ENCODE measurements around the gene PCP2.

The PCP2 gene

GRCh38 chr19:7670790-7671189 lies 37.3 kb upstream of the PCP2 start:
- in situ Hi-C loops (cut with MboI; ENCODE audit: low sequenced_read_pairs) = no loop called here
- no peak for DNase-seq (ENCODE audit: low spot score in 2 of 2)
- Histone ChIP-seq H3K4me3 (no peak overlapping the region), H3K27me3 (ENCODE audit: low read depth) (peaks cover 14% of the 10 kb centered on the region), H3K4me1 (peaks cover 4% of the 10 kb centered on the region), H3K9me3 (peaks cover 5% of the 10 kb centered on the region; the same call in 1 of the 2 replicates), H3K36me3 (replicated peaks) (no peaks in the 10 kb centered on the region)

DNA sequence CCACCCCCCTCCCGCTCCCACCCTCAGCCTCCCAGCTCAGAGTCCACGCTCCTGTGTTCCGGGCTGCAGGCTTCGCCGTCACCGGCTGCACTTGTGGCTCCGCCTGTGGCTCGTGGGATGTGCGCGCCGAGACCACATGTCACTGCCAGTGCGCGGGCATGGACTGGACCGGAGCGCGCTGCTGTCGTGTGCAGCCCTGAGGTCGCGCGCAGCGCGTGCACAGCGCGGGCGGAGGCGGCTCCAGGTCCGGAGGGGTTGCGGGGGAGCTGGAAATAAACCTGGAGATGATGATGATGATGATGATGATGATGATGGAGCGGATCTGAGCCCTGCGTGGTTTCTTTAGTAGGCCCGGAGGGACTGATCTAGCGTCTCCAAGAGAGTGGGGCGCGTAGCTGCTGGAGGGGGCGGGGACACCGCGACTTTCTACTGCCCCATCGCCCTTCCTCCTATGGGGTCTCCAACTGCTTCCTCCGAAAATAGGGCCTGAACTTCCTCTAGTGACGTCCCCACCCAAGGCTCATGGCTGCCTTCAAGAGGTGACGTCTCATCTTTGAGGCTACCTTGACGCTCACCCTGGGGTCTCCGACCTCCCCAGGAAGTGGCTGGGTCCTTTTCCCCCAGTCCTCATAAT lies 36.7 kb upstream of the PCP2 start:
- DNase-seq (ENCODE audit: low spot score in 2 of 2) = no peak
- Histone ChIP-seq H3K36me3 (replicated peaks) (no peaks in the 10 kb centered on the region), H3K4me3 (no peak overlapping the region), H3K9me3 (peaks cover 5% of the 10 kb centered on the region; the same call in 1 of the 2 replicates), H3K27me3 (ENCODE audit: low read depth) (peaks cover 12% of the 10 kb centered on the region), H3K4me1 (peaks cover 4% of the 10 kb centered on the region)
- in situ Hi-C loops (cut with MboI; ENCODE audit: low sequenced_read_pairs) = no loop called here

GRCh38 chr19:7669641-7670040 lies 36.1 kb upstream of the PCP2 start:
- DNase-seq (ENCODE audit: low spot score in 2 of 2) = no peak
- no peak overlapping the region for H3K4me3 ChIP-seq
- in situ Hi-C loops (cut with MboI; ENCODE audit: low sequenced_read_pairs) = no loop called here
- peaks cover 4% of the 10 kb centered on the region for H3K4me1 ChIP-seq
- H3K36me3 ChIP-seq (replicated peaks) = no peaks in the 10 kb centered on the region
- H3K9me3 ChIP-seq = peaks cover 5% of the 10 kb centered on the region; the same call in 1 of the 2 replicates
- H3K27me3 ChIP-seq (ENCODE audit: low read depth) = peaks cover 12% of the 10 kb centered on the region; the same call in 1 of the 2 replicates

DNA sequence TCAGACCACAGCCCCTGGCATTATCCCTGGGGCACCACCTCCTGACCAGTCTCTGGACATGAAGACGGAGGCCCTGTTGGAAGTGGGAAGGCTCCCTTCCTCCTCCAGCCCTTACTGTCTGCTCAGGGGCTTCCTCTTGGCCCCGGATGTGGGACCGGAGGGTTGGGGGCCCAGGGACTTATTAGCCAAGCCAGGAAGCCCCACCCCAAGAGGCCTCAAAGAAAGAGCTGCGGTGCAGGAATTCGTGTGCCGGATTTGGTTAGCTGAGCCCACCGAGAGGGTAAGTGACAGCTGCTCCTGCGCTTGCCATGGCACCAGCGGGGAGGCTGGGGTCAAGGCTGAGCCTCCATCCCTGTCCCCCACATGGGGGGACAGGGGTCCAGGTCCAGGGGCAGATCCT lies 35.3 kb upstream of the PCP2 start, which contains the start of gene RETN:
Gene RETN (plus strand): TSS at position 208 of the 400 bp plus-strand sequence. CDS start 278 bp downstream, outside the sequence.
- Histone ChIP-seq H3K9me3 (peaks cover 4% of the 10 kb centered on the region; the same call in 1 of the 2 replicates), H3K4me1 (no peaks in the 10 kb centered on the region), H3K27me3 (ENCODE audit: low read depth) (peaks cover 12% of the 10 kb centered on the region; the same call in 1 of the 2 replicates), H3K4me3 (no peak within 1 kb of the TSS), H3K36me3 (replicated peaks) (no peaks in the 10 kb centered on the region)
- in situ Hi-C loops (cut with MboI; ENCODE audit: low sequenced_read_pairs) = no loop called here
- DNase-seq (ENCODE audit: low spot score in 2 of 2) = no peak

DNA sequence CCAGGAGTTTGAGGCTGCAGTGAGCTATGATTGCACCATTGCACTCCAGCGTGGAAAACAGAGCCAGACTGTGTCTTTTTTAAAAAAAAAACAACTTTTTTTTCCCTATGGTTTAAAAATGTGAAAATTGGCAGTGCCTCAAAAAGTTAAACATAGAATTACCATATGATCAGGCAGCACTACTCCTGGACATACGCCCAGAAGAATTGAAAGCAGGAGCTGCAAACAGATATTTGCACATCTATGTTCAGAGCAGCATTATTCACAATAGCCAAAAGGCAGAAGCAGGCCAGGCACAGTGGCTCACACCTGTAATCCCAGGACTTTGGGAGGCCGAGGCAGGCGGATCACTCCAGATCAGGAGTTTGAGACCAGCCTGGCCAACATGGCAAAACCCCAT lies 31.6 kb upstream of the PCP2 start:
- no peaks in the 10 kb centered on the region for H3K36me3 ChIP-seq (replicated peaks)
- H3K4me3 ChIP-seq = no peak overlapping the region
- no peak for DNase-seq (ENCODE audit: low spot score in 2 of 2)
- H3K27me3 ChIP-seq (ENCODE audit: low read depth) = 0 out of 2 replicates have a peak, but pooled peaks cover 3% of the 10 kb centered on the region
- in situ Hi-C loops (cut with MboI; ENCODE audit: low sequenced_read_pairs) = no loop called here
- no peaks in the 10 kb centered on the region for H3K9me3 ChIP-seq
- H3K4me1 ChIP-seq = no peaks in the 10 kb centered on the region

- Histone ChIP-seq H3K4me3 (no peak overlapping the region), H3K27me3 (ENCODE audit: low read depth) (no peaks in the 10 kb centered on the region), H3K4me1 (no peaks in the 10 kb centered on the region), H3K9me3 (no peaks in the 10 kb centered on the region), H3K36me3 (replicated peaks) (no peaks in the 10 kb centered on the region)
- in situ Hi-C loops (cut with MboI; ENCODE audit: low sequenced_read_pairs) = no loop called here
- no peak for DNase-seq (ENCODE audit: low spot score in 2 of 2)
Observed at GRCh38 chr19:7663706-7664105, 30.2 kb upstream of the PCP2 start.

DNA sequence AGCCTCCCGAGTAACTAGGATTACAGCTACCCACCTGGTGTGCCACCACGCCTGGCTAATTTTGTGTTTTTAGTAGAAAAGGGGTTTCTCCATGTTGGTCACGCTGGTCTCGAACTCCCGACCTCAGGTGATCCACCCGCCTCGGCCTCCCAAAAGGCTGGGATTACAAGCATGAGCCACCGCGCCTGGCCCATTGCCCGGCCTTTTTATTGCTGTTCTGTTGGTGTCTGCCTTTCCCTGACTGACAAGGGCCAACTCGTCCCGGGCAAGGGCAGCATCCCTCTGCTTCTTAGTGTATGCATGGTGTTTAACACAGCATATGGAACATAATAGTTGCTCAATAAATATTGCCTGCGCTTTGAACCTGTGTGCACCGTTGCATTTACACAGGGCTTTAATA lies 29.1 kb upstream of the PCP2 start:
- no peaks in the 10 kb centered on the region for H3K9me3 ChIP-seq
- H3K36me3 ChIP-seq (replicated peaks) = no peaks in the 10 kb centered on the region
- H3K4me1 ChIP-seq = no peaks in the 10 kb centered on the region
- DNase-seq (ENCODE audit: low spot score in 2 of 2) = no peak
- in situ Hi-C loops (cut with MboI; ENCODE audit: low sequenced_read_pairs) = no loop called here
- no peak overlapping the region for H3K4me3 ChIP-seq
- H3K27me3 ChIP-seq (ENCODE audit: low read depth) = no peaks in the 10 kb centered on the region; the same call in 1 of the 2 replicates

GRCh38 chr19:7661744-7662538 lies 28.4 kb upstream of the PCP2 start:
- no peaks in the 10 kb centered on the region; the same call in 1 of the 2 replicates for H3K27me3 ChIP-seq (ENCODE audit: low read depth)
- H3K9me3 ChIP-seq = no peaks in the 10 kb centered on the region
- H3K36me3 ChIP-seq (replicated peaks) = no peaks in the 10 kb centered on the region
- no peak overlapping the region for H3K4me3 ChIP-seq
- no peaks in the 10 kb centered on the region for H3K4me1 ChIP-seq
- in situ Hi-C loops (cut with MboI; ENCODE audit: low sequenced_read_pairs) = no loop called here
- DNase-seq (ENCODE audit: low spot score in 2 of 2) = no peak

DNA sequence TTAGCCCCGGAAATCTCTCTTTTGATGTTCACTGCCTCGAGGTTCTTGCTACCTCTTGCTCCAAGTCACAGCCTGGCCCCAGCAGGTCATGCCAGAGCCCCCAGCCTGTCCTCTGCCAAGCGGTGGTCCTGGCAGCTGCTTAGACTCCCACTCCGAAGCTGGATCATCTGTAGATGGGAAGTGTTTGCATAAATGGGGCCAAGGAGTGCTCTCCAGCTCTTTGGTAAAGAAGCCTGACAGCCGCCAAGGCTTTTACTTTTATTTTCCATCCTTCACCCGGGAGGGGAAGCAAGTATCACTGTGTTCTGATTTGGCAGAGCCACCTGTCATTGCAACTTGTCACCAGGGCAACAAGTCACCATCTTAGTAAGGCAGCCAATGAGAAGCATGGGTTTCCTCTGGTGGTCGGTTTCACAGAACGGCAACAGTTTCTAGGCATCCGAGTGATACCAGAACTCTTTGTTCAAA lies 24.7 kb upstream of the PCP2 start:
- H3K4me3 ChIP-seq = no peak overlapping the region
- in situ Hi-C loops (cut with MboI; ENCODE audit: low sequenced_read_pairs) = no loop called here
- DNase-seq (ENCODE audit: low spot score in 2 of 2) = no peak

GRCh38 chr19:7657131-7657751 lies 23.7 kb upstream of the PCP2 start:
- Histone ChIP-seq H3K4me1 (peaks cover 3% of the 10 kb centered on the region), H3K4me3 (no peak overlapping the region), H3K27me3 (ENCODE audit: low read depth) (no peaks in the 10 kb centered on the region; the same call in 1 of the 2 replicates), H3K36me3 (replicated peaks) (no peaks in the 10 kb centered on the region), H3K9me3 (no peaks in the 10 kb centered on the region)
- in situ Hi-C loops (cut with MboI; ENCODE audit: low sequenced_read_pairs) = no loop called here
- no peak for DNase-seq (ENCODE audit: low spot score in 2 of 2)

More for the DNA sequence above, 24.7 kb upstream of the PCP2 start:
- H3K4me1 ChIP-seq = no peaks in the 10 kb centered on the region
- H3K36me3 ChIP-seq (replicated peaks) = no peaks in the 10 kb centered on the region
- no peaks in the 10 kb centered on the region; the same call in 1 of the 2 replicates for H3K27me3 ChIP-seq (ENCODE audit: low read depth)
- no peaks in the 10 kb centered on the region for H3K9me3 ChIP-seq

GRCh38 chr19:7655581-7655980 lies 22.1 kb upstream of the PCP2 start:
- no peaks in the 10 kb centered on the region for H3K36me3 ChIP-seq (replicated peaks)
- no peak for DNase-seq (ENCODE audit: low spot score in 2 of 2)
- H3K4me1 ChIP-seq = peaks cover 4% of the 10 kb centered on the region
- no peak overlapping the region for H3K4me3 ChIP-seq
- no peaks in the 10 kb centered on the region for H3K9me3 ChIP-seq
- in situ Hi-C loops (cut with MboI; ENCODE audit: low sequenced_read_pairs) = no loop called here
- H3K27me3 ChIP-seq (ENCODE audit: low read depth) = peaks cover 6% of the 10 kb centered on the region

DNA sequence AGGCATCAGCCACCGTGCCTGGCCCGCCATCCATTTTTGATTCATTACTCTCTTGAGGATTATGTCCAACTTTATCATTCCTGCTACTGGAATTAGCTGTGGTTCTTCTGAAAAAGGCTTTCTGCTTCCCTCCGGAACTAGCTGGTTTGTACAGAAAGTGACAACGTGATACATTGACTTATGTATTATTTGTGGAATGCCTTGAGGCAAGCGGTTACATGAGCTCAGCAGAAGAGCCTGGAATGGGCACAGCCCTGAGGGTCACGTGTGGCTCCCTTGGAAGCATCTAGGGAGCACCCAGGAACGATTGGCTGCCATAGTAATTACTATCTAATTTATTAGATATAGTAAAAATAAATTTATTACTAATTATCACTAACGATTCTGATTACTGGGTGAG lies 20.9 kb upstream of the PCP2 start:
- in situ Hi-C loops (cut with MboI; ENCODE audit: low sequenced_read_pairs) = no loop called here
- H3K27me3 ChIP-seq (ENCODE audit: low read depth) = peaks cover 9% of the 10 kb centered on the region
- no peak for DNase-seq (ENCODE audit: low spot score in 2 of 2)

GRCh38 chr19:7652061-7652641 lies 18.6 kb upstream of the PCP2 start:
- Histone ChIP-seq H3K4me3 (no peak overlapping the region), H3K9me3 (no peaks in the 10 kb centered on the region)
- in situ Hi-C loops (cut with MboI; ENCODE audit: low sequenced_read_pairs) = no loop called here

More for the DNA sequence above, 20.9 kb upstream of the PCP2 start:
- Histone ChIP-seq H3K36me3 (replicated peaks) (no peaks in the 10 kb centered on the region), H3K4me1 (peaks cover 4% of the 10 kb centered on the region), H3K9me3 (no peaks in the 10 kb centered on the region), H3K4me3 (no peak overlapping the region)

More at GRCh38 chr19:7652061-7652641, 18.6 kb upstream of the PCP2 start:
- H3K36me3 ChIP-seq (replicated peaks) = no peaks in the 10 kb centered on the region
- peak; percentile 81 to 89 for DNase-seq (ENCODE audit: low spot score in 2 of 2)
- H3K4me1 ChIP-seq = peaks cover 4% of the 10 kb centered on the region
- peaks cover 9% of the 10 kb centered on the region for H3K27me3 ChIP-seq (ENCODE audit: low read depth)

All from HAP-1 (cell line).